GM18907 (cell line): Measurements from ENCODE around the gene NT5DC1.

Source experiments
- ATAC-seq: cut with Tn5 transposase; IDR thresholded peaks from one replicate; pipeline ENCODE4 v1.9.1; 2021; ENCODE audit warnings: mild to moderate bottlenecking, moderate library complexity; ENCODE audit not compliant: unreplicated experiment

NT5DC1 gene

DNA sequence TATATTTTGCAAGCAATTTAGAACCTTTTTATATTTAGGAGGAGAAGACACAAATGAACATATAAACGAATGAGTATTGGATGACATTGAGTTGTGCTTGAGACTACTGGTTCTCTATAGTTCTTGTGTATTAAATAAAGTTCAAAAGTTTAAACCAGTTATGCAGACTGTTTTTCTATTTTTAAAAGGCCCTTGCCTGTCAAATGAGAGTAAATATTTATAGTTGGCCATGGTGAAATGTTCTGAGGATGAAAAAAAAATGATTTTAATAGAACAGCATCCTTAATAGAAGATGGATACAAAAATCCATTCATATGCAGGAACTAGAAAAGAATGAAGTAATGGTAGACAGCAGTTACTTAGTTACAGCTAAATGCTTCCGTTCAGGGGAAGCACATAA, 88.8 kb downstream of the NT5DC1 start:
- no peak for ATAC-seq

DNA sequence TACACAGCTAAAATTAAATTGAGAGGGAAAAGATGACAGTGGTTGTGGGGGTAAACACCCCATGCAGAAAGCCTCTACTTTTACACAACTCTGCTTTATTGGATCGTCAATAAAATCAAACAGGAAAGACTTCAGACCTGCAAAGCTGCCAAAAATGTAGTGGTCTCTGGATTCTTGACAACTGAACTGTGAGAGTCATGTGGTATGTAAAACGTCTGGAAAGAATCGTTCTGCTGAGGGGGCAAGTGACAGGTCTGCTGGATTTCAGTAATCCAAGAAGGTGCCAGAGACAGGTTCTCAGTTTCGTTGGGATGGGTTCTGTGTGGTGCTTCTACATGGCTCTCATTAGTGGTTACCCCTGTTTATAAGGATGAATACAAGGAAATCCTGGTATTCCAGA, 89.9 kb downstream of the NT5DC1 start:
- ATAC-seq = no peak

DNA sequence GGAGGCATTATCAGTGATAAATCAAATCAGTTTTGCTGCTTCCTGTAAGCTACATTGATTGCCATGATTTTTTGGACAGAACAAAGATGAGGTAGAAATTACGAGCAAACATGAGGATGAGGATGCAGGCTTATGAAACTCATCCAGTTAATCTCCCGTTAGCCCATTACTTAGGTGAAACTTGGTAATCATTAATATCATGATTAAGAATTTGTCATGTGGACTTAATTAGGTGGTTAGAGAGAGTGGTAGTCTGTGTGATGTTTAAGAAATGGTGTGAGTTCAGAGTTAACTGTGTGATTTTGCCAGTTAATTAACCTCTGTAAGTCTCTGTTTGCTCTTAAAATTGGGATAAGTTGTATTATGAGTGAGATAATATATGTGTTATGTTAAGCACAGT, 91.2 kb downstream of the NT5DC1 start:
- no peak for ATAC-seq

- ATAC-seq = no peak
Observed at GRCh38 chr6:116192786-116193185, 92.1 kb downstream of the NT5DC1 start.

DNA sequence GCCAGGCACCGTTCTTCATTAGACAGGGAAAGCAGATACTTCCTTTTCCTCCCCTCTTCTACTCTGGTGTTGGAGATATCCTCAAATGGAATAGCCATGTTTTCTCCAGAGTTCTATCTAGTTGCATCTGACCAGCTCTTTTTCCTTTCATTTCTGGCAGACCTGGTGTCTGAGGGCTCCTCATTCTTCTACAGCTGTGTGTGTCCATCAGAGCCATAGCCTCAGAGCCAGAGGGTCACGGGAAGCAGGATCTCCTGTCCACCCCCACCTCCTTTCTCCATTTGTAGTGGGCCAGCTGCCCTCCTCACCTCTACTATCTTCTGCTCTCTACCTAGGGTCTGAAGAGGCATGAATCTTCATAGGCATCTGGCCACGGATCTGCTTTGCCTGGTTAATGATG, 96.2 kb downstream of the NT5DC1 start:
- ATAC-seq = no peak

DNA sequence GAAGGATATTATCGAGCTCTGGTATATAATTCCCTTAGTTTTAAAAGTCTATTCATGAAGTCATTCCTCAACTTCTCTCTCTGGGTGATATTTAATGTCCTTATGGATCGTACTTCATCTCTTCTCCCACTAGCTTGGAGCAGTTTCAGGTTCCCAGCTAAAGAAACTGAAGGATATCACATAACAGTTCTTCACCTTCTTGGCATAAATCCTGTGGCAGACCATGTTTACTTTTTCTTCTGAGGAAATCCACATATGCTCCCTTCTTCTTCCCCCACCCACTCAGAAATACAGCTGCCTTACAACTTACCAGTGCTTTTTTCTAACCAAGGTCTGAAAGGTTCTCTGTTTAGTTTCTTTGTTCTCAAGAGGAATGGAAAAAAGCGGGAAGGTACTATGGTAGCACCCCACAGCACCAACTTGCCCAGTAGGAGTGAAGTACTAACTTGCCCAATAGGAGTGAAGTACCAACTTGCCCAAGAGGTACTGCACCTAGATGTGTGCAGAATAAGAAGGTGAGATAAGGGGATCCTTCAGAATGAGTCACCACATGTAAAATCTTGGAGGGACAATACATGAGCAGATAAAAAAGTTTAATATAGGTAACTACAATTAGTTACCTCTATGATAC, 100.1 kb downstream of the NT5DC1 start:
- no peak for ATAC-seq

DNA sequence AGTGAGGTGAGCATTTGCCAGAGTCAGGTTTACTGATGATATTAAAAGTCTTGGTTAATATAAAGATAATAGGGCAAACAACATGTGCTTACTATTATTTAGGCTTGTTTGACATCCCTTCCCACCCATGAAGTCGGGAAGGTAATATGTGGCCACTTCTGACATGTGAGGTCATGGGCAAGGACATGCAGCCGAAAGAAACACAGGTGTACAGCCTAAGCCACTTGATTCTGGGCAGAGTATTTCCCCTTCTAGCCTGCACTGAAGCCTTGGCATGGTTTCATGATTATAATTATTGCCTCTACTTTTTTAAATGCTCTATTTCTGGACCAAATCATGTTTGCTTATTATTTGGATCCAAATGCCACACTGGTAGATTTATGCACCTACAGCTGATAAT, 100.9 kb downstream of the NT5DC1 start:
- no peak for ATAC-seq

DNA sequence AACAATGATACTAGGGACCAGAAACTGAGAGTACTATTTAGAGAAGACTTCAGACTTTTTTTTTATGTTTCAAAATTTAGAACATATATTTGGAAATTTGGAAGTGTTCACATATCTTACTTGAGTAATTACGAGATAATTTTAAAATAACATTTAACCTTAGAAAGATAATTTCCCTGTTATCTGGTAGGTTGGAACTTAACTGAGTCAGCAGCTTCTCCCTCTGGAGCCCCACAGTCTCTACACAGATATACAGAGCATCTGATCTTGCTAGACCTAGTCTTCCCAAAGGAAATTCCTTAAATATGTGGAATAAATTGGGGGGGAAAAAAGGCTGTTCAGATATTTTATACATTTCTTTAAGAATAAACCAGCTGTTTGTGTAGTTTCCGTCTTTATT, 104.6 kb downstream of the NT5DC1 start:
- ATAC-seq = no peak

GRCh38 chr6:116206231-116206903, 105.7 kb downstream of the NT5DC1 start:
- no peak for ATAC-seq

DNA sequence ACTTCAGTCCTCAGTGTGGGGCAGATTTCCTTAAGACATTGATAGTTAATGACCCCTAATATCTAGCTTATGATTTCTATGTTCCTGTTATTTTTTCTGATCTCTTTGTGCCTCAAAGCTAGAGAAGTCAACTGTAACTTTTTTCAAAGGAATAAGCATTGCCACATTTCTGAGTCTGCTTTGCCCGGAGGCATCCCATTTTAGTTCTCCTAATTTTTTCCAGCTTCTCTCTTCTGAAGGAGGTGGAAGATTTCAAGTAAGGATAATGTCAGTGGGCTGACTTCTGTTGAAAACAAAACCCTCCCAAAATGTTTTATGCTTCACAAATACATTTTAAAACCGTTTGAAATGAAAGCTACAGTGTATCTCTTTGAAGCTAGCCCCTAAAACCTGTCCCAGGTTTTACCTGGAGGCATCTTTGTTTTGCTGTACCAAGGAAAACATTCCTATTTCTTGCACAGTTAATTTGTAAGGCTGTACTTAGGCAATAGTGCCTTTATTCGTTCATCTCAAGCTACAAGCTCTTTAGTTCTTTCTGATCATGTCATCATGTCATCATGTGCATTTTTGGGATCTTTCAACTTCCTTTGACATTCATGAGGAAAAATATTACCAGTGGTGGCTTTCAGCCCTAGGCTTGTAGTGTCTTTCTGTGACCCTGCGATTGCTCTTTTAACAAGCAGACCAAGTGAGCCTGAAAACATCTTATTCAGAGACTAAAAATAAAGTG, 107.6 kb downstream of the NT5DC1 start:
- no peak for ATAC-seq

GRCh38 chr6:116210316-116210715, 109.7 kb downstream of the NT5DC1 start:
- no peak for ATAC-seq

DNA sequence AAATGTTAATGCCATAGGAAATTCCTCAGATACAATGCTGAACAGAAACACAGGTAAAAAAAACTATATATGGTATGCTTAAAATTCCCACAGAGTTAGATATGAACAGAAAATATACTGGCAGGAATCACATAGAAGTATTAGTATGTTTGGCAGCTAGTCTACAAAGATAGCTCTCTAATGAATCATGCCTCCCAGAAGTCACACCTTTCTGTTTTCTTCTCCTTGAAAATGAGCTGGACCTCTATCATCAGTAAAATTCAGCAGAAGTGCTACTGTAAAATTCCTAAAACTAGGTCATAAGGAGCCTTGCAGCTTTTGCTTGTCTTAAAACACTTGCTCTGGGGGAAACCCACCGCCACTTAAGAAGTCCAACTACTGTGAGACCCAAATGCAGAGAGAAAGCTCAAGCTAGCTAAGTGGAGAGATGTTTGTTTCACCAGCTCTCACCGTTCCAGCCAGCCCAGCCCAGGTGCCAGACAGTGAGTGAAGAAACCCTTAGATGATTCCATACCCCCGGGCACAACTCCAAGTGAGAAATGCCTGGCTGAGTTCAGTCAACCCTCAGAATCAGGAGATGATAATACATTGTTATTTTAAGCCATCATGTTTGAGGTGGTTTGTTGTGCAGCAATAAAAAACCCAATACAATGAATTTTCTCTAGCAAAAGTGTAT, 110.2 kb downstream of the NT5DC1 start:
- ATAC-seq = no peak

- no peak for ATAC-seq
Observed at GRCh38 chr6:116214681-116215080, 114.0 kb downstream of the NT5DC1 start.

DNA sequence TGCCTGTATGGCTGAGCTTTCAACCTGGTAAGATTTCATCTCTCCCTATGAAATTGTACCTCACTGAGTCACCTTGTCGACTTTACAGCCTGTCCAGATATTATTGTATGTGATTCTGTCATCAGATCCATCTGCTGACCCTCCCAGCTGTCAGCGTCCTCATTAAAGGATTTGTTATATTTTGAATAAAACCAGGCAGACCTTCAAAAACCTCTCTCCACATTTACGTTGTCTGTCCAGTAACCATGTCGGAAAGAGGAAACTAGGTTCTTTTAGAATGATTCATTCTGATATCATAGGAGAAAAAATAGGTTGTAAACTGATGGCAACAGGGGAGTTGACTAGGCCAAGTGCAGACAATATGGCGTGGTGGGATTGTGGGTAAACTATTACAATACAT, 114.8 kb downstream of the NT5DC1 start:
- ATAC-seq = no peak

- no peak for ATAC-seq
Observed at GRCh38 chr6:116217069-116217468, 116.4 kb downstream of the NT5DC1 start.

- no peak for ATAC-seq
Observed at GRCh38 chr6:116218172-116218633, 117.5 kb downstream of the NT5DC1 start.

GRCh38 chr6:116218866-116219265, 118.2 kb downstream of the NT5DC1 start:
- no peak for ATAC-seq

DNA sequence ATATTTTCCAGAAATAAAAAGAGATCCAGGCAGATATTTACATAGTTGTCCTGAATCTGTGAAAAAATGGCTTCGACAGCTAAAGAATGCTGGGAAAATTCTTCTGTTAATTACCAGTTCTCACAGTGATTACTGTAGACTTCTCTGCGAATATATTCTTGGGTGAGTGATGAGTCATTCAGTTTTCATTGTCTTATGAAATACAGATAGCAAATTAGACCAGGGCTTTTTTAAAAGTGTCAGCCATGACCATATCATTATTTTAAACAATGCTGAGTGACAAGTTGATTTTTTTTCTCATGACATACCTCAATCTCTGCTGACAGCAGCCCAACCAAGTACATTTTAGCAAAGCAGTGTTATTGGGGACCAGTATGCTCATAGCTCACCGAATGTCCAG, 120.4 kb downstream of the NT5DC1 start:
- no peak for ATAC-seq

DNA sequence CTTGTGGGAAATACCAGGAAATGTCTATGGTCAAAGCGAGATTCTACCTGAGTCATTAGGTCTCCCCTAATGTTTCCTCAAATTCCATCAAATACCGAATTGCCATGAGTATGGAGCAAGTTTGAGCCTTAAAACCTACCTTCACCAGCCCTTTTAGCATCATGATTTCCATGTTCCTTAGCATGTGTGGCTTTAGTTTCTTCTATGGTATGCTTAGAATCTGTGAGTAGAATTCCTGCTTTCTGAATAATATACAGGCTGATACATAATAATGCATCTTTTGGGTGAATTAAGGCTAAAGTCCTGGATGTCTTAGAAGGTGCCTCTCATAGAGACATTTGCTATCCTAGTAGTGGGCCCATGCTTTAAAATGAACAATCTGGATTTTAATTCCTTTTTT, 121.3 kb downstream of the NT5DC1 start:
- ATAC-seq = no peak

DNA sequence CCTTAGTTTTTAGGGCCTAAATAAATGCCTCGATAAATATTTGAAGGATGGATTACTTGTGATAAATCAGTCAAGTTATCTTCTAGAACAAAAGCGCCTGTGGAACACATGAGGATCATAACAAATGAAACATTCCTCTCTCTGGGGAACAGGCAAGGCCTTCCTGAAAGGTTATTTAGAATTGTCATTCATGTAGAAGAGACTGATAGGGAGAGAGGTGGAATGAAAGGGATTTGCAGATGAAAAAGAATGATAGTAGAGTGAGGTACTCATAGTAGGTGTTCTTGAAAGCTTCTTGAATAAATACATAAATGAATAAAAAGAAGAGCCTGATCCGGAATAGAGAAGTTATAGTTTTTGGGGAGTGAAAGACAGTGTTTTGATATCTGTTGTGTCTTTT, 122.7 kb downstream of the NT5DC1 start:
- ATAC-seq = no peak

DNA sequence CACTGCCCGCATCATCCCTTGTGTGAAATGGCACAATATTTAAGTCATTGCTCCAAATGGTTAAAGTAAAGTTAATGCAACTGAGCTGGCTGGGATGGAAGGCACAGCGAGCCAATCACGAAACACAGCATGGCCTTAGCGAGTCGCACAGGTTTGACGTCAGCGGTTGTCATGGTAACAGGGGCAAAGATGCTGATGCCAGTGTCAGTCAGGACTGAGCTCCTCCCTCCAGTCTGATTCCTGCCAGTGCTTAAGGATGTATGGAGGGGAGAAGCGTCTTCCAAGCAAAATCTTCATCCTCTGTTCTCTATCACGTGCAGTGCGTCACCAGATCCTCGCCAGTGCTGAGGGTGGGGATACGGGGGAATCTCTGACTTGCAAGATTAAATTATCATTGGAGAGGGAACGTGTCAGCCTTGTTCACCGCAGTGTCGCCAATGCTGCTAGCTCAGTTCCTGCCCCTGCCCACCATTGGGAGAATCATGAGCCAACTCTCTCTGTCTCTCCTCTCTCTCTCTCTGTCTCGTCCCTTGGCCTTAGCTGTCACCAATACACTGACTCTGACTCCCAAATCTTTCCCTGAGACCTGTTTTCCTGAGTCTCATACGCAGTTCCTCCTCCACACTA, 128.7 kb downstream of the NT5DC1 start:
- ATAC-seq = no peak
